ENCODE data around the gene FMNL3.

FMNL3 gene

DNA sequence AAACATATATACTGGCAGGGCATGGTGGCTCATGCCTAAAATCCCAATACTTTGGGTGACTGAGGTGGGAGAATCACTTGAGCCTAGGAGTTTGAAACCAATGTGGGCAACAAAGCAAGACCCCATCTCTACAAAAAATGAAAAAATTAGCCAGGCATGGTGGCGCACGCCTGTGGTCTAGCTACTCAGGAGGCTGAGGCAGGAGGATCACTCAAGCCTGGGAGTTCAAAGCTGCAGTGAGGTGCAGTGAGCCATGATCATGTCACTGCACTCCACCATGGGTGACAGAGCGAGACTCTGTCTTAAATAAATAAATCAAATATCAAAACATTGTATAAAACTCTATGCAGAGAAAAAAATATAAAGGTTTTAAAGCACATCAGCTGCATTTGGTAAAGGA lies 5.2 kb downstream of the FMNL3 start:
- TF ChIP-seq, protein P1, sequence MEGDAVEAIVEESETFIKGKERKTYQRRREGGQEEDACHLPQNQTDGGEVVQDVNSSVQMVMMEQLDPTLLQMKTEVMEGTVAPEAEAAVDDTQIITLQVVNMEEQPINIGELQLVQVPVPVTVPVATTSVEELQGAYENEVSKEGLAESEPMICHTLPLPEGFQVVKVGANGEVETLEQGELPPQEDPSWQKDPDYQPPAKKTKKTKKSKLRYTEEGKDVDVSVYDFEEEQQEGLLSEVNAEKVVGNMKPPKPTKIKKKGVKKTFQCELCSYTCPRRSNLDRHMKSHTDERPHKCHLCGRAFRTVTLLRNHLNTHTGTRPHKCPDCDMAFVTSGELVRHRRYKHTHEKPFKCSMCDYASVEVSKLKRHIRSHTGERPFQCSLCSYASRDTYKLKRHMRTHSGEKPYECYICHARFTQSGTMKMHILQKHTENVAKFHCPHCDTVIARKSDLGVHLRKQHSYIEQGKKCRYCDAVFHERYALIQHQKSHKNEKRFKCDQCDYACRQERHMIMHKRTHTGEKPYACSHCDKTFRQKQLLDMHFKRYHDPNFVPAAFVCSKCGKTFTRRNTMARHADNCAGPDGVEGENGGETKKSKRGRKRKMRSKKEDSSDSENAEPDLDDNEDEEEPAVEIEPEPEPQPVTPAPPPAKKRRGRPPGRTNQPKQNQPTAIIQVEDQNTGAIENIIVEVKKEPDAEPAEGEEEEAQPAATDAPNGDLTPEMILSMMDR (conservative IDR thresholded peaks at IDR 0.05; ENCODE audit: control insufficient read depth, insufficient read depth, low read depth, low read length): no peak
- no peak for DNase-seq (ENCODE audit: low read depth)

DNA sequence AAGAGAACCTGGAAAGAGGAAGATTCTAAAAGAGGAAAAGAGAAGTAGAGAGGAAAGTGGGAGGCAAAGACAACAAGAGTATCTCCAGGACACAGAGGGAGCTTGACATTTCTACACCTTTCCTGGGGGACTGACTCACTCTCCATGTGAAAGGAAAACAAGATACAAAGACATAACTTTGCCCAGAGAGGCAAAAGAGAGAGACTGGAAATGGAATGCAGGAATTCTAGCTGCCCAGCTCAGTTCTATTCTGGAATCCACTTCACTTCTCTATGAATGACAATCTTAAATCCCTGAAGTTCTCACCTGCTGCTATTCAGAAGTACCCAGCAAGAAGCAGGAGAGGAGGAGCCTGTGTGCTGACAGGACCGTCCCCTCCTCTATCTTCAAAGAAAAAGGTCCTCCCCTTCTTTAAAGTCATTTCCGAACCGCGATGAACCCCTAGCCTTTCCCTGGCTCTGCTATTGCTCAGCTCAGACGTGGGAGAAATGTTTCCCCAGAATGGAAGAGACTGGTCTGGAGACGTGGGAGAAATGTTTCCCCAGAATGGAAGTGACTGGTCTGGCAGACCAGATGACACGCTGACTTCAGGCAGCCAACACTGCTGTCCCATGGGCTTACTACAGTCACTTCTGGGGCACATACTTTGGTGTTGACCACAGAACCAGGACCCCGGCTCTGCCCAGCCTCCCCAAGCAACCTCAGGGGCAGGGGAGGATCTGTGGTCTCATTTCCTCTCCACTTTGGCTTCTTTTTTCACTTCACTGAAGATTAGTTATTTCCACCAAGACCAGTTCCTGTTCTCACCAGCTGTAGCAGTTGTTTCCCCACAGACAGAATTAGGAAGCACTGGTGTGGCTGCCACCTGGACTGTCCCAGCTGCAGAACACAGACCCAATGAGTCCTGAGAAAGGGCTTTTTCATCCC lies 8.3 kb downstream of the FMNL3 start:
- TF ChIP-seq, protein P1 (conservative IDR thresholded peaks at IDR 0.05; ENCODE audit: control insufficient read depth, insufficient read depth, low read depth, low read length): no peak
- H3K4me3 ChIP-seq (ENCODE audit: control insufficient read depth, low read depth, low read length): peak overlapping the region; percentile 3
- DNase-seq (ENCODE audit: low read depth): peak; percentile 65

More for the DNA sequence above, 5.2 kb downstream of the FMNL3 start:
- no peak overlapping the region for H3K4me3 ChIP-seq (ENCODE audit: control insufficient read depth, low read depth, low read length)

DNA sequence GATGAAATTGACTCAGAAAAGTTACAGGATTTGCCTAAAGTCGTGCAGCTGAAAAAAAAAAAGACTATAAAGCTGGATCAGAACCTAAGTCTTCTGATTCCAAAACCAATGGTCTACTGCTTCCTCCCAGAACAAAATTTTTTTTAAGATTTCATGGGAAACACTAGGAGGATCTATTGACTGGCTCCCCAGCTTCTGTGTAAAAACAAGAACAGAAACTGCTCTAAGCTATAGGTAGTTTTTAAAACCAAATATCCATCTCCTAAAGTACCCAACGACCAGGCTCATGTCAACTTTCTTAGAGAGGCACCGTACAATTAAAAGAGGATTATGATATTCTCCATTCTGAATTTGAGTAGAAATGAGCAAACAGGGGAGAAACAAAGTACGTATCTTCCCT lies 9.4 kb downstream of the FMNL3 start:
- no peak overlapping the region for H3K4me3 ChIP-seq (ENCODE audit: control insufficient read depth, low read depth, low read length)
- TF ChIP-seq, protein P1 (conservative IDR thresholded peaks at IDR 0.05; ENCODE audit: control insufficient read depth, insufficient read depth, low read depth, low read length): no peak
- DNase-seq (ENCODE audit: low read depth): no peak

DNA sequence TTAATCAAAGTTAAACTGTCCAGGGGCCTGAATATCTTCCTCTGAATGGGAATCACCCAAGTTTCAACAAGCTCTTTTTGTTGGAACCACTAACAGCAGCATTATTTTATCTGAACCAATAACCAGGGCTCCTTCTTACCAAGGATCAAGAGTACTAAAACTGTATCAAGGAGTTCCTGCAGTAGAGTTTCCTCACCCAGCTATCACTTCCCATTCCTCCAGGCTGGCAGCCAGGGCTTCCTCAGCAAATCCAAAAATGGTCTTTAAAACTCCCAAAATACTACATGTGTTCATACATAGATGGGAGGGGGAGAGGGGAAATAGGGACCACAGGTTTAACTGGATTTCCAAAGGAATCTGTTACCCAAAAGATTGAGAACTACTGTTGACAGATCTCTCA lies 10.5 kb downstream of the FMNL3 start:
- no peak overlapping the region for H3K4me3 ChIP-seq (ENCODE audit: control insufficient read depth, low read depth, low read length)
- TF ChIP-seq, protein P1 (conservative IDR thresholded peaks at IDR 0.05; ENCODE audit: control insufficient read depth, insufficient read depth, low read depth, low read length): no peak
- DNase-seq (ENCODE audit: low read depth): no peak

DNA sequence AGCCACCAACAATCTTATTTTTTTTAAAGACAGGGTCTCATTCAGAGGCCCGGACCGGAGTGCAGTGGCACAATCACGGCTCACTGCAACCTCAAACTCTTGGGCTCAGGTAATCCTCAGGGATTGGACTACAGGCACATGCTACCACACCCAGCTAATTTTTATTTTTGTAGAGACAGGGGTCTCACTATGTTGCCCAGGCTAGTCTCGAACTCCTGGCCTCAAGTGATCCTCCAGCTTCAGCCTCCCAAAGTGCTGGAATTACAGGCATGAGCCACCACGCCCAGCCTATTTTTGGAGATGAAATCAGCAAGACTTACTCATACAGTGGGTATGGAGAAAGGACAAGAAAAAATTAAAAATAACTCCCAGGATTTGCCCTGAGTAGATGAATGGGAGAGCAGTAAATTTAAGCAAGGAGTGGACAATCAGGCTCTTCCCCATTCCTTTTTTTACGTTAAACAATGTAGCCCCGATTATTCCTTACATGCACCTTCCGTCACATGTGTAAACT lies 13.2 kb downstream of the FMNL3 start:
- TF ChIP-seq, protein P1 (conservative IDR thresholded peaks at IDR 0.05; ENCODE audit: control insufficient read depth, insufficient read depth, low read depth, low read length): no peak

DNA sequence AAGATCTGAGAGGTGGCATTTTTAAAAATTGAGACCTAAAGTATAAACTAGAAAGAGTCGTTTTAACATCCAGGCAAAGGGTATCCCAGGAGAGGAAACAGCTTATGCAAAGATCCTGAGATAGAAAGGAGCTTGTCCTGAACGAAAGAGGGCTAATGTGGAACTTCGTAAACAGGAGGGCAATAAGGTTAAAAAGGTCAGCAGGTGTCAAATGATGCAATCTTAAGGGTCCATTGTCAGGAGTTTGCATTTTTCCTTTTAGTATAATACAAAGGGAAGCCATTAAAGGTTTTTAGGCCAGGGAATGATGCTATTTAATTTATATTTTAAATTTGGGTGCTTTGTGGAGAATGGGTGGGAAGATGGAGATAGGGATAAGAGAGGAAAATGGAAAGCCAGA lies 14.4 kb downstream of the FMNL3 start:
- DNase-seq (ENCODE audit: low read depth): no peak
- TF ChIP-seq, protein P1 (conservative IDR thresholded peaks at IDR 0.05; ENCODE audit: control insufficient read depth, insufficient read depth, low read depth, low read length): no peak
- no peak overlapping the region for H3K4me3 ChIP-seq (ENCODE audit: control insufficient read depth, low read depth, low read length)

More for the DNA sequence above, 13.2 kb downstream of the FMNL3 start:
- no peak overlapping the region for H3K4me3 ChIP-seq (ENCODE audit: control insufficient read depth, low read depth, low read length)
- peak; percentile 31 for DNase-seq (ENCODE audit: low read depth)

Data from fibroblast of mammary gland (primary cell).